ENCODE results near the gene ESYT1. TPM values are rescaled to one million over a fixed set of nuclear protein-coding genes. Genes with fewer than 3 reads are reported as not detected.

ESYT1 gene
- total and polyA plus RNA-seq, 9 of the 15 experiments (the other 6 are each of a cell fraction or from before 2014, with no cell fraction given) = 132 to 420 (median 164) TPM

DNA sequence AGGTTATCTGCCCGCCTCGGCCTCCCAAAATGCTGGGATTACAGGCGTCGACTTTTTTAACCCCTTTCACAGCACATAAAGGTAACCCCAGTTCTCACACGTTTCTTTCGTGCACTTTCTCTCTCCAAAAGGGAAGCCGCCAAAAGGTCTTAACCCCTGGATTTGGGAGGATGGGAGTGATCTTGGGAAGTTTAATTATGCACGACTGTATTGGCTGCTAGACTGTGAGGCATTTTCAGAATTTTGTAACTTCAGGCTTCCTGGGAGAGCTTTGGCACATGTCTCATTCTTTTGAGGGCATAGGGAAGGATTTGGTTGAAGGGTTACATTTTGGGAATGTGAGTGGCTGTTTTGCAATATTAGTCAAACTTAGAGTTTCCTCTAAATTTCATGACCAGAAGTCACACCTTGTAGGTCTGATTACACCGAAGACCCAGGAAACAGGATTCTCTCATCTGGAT lies 62.7 kb downstream of the ESYT1 start:
- 14% methylated on average over 9 of the region's 9 CpGs for WGBS (ENCODE audit: insufficient coverage, low coverage, missing lambda C conversion rate)
- Histone ChIP-seq H3K9ac (ENCODE audit: insufficient read depth in 1 of 2, low read depth in 2 of 2, low read length in 2 of 2) (peak overlapping the region; percentile 84 to 90; a peak in 3 of 4 replicates), H3K27ac (ENCODE audit: extremely low read depth, low read depth, low read length) (peak overlapping the region; percentile 88), H3K4me3 (peak overlapping the region; percentile 85), H3K9me1 (ENCODE audit: control insufficient read depth, insufficient read depth, low read length) (no peaks in the 10 kb centered on the region), H2AFZ (ENCODE audit: low read depth, low read length) (peak overlapping the region; percentile 98), H3K27me3 (ENCODE audit: control insufficient read depth in 2 of 2, insufficient read depth in 2 of 2, low read length in 2 of 2) (no peaks in the 10 kb centered on the region), H3K4me1 (replicated peaks in 1 of 2; ENCODE audit: control insufficient read depth in 2 of 2, insufficient read depth in 2 of 2, low read length in 2 of 2) (peaks cover 4 to 16% of the 10 kb centered on the region in 2 experiments; a peak in 3 of 5 replicates), H3K9me3 (replicated peaks; ENCODE audit: control insufficient read depth, insufficient read depth, low read depth, low read length) (no peaks in the 10 kb centered on the region), H3K4me2 (ENCODE audit: insufficient read depth, low read length) (peak overlapping the region; percentile 95), H3K36me3 (ENCODE audit: control insufficient read depth, insufficient read depth, low read length) (peaks cover 17% of the 10 kb centered on the region), H3K79me2 (ENCODE audit: control insufficient read depth, insufficient read depth, low read length) (peaks cover 37% of the 10 kb centered on the region), H4K20me1 (replicated peaks; ENCODE audit: control insufficient read depth, insufficient read depth, low read length) (no peaks in the 10 kb centered on the region)
- peak in 1 of 4 experiments; percentile 41 for DNase-seq (ENCODE audit: extremely low read depth in 1 of 4, low spot score in 3 of 4)
- intact Hi-C loops (cut with micrococcal nuclease) (loop anchor here (1.0 to 5.0 kb wide), 3 partner anchors 71 to 143 kb away; partner anchors contain the start of gene CNPY2), in situ Hi-C loops (cut with MboI) (loop anchor here (5.0 kb wide), 2 partner anchors 67 to 277 kb away; partner anchors contain the start of genes ANKRD52 and SPRYD4)
- FAIRE-seq = peak; percentile 11
- no peak for ATAC-seq
- ChIA-PET CTCF (ENCODE audit: low intra/inter-chr PET ratio) (interaction anchor here (0.6 to 2.9 kb wide), 7 partner anchors 14 to 1052 kb away, joined by 3 to 36 read pairs (median 9); partner anchors contain the start of genes ANKRD52, NABP2 and ZC3H10), POLR2A (interaction anchor here (0.6 to 5.9 kb wide), 5 partner anchors 13 to 72 kb away, joined by 3 to 54 read pairs (median 15); partner anchors contain the start of genes RNF41 and ZC3H10)
- TSS peak; percentile 53 for BruUV-seq (replicated peaks)
- 0 out of 4 replicates have a peak, but pooled peaks of 1 of the 2 experiments have one; percentile 31 for TF ChIP-seq HDAC1 (IDR thresholded peaks at IDR 0.05)
- TF ChIP-seq, protein P1, sequence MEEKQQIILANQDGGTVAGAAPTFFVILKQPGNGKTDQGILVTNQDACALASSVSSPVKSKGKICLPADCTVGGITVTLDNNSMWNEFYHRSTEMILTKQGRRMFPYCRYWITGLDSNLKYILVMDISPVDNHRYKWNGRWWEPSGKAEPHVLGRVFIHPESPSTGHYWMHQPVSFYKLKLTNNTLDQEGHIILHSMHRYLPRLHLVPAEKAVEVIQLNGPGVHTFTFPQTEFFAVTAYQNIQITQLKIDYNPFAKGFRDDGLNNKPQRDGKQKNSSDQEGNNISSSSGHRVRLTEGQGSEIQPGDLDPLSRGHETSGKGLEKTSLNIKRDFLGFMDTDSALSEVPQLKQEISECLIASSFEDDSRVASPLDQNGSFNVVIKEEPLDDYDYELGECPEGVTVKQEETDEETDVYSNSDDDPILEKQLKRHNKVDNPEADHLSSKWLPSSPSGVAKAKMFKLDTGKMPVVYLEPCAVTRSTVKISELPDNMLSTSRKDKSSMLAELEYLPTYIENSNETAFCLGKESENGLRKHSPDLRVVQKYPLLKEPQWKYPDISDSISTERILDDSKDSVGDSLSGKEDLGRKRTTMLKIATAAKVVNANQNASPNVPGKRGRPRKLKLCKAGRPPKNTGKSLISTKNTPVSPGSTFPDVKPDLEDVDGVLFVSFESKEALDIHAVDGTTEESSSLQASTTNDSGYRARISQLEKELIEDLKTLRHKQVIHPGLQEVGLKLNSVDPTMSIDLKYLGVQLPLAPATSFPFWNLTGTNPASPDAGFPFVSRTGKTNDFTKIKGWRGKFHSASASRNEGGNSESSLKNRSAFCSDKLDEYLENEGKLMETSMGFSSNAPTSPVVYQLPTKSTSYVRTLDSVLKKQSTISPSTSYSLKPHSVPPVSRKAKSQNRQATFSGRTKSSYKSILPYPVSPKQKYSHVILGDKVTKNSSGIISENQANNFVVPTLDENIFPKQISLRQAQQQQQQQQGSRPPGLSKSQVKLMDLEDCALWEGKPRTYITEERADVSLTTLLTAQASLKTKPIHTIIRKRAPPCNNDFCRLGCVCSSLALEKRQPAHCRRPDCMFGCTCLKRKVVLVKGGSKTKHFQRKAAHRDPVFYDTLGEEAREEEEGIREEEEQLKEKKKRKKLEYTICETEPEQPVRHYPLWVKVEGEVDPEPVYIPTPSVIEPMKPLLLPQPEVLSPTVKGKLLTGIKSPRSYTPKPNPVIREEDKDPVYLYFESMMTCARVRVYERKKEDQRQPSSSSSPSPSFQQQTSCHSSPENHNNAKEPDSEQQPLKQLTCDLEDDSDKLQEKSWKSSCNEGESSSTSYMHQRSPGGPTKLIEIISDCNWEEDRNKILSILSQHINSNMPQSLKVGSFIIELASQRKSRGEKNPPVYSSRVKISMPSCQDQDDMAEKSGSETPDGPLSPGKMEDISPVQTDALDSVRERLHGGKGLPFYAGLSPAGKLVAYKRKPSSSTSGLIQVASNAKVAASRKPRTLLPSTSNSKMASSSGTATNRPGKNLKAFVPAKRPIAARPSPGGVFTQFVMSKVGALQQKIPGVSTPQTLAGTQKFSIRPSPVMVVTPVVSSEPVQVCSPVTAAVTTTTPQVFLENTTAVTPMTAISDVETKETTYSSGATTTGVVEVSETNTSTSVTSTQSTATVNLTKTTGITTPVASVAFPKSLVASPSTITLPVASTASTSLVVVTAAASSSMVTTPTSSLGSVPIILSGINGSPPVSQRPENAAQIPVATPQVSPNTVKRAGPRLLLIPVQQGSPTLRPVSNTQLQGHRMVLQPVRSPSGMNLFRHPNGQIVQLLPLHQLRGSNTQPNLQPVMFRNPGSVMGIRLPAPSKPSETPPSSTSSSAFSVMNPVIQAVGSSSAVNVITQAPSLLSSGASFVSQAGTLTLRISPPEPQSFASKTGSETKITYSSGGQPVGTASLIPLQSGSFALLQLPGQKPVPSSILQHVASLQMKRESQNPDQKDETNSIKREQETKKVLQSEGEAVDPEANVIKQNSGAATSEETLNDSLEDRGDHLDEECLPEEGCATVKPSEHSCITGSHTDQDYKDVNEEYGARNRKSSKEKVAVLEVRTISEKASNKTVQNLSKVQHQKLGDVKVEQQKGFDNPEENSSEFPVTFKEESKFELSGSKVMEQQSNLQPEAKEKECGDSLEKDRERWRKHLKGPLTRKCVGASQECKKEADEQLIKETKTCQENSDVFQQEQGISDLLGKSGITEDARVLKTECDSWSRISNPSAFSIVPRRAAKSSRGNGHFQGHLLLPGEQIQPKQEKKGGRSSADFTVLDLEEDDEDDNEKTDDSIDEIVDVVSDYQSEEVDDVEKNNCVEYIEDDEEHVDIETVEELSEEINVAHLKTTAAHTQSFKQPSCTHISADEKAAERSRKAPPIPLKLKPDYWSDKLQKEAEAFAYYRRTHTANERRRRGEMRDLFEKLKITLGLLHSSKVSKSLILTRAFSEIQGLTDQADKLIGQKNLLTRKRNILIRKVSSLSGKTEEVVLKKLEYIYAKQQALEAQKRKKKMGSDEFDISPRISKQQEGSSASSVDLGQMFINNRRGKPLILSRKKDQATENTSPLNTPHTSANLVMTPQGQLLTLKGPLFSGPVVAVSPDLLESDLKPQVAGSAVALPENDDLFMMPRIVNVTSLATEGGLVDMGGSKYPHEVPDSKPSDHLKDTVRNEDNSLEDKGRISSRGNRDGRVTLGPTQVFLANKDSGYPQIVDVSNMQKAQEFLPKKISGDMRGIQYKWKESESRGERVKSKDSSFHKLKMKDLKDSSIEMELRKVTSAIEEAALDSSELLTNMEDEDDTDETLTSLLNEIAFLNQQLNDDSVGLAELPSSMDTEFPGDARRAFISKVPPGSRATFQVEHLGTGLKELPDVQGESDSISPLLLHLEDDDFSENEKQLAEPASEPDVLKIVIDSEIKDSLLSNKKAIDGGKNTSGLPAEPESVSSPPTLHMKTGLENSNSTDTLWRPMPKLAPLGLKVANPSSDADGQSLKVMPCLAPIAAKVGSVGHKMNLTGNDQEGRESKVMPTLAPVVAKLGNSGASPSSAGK (IDR thresholded peaks at IDR 0.05) = peak; percentile 80
- peak; percentile 22; the same call in 1 of the 2 replicates for TF ChIP-seq FOXK1 (CRISPR knock-in tag; IDR thresholded peaks at IDR 0.05; ENCODE audit: borderline replicate concordance)
- TF ChIP-seq, protein P2, sequence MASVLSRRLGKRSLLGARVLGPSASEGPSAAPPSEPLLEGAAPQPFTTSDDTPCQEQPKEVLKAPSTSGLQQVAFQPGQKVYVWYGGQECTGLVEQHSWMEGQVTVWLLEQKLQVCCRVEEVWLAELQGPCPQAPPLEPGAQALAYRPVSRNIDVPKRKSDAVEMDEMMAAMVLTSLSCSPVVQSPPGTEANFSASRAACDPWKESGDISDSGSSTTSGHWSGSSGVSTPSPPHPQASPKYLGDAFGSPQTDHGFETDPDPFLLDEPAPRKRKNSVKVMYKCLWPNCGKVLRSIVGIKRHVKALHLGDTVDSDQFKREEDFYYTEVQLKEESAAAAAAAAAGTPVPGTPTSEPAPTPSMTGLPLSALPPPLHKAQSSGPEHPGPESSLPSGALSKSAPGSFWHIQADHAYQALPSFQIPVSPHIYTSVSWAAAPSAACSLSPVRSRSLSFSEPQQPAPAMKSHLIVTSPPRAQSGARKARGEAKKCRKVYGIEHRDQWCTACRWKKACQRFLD (CRISPR knock-in tag; IDR thresholded peaks at IDR 0.05) = peak; percentile 43; the same call in 1 of the 2 replicates
- TF ChIP-seq ZNF143 (CRISPR knock-in tag; IDR thresholded peaks at IDR 0.05) = no peak
- no peak for TF ChIP-seq JUN (IDR thresholded peaks at IDR 0.05; ENCODE audit: borderline replicate concordance, low read depth, low read length)
- TF ChIP-seq JUN (CRISPR knock-in tag; IDR thresholded peaks at IDR 0.05; ENCODE audit: borderline replicate concordance) = 0 out of 2 replicates have a peak, but pooled peaks have one; percentile 13
- no peak for TF ChIP-seq ZNF217 (CRISPR knock-in tag; IDR thresholded peaks at IDR 0.05)

Data from K562 (cell line).